ENCODE data around the gene FAM13B. TPM values are rescaled to one million over a fixed set of nuclear protein-coding genes. Genes with fewer than 3 reads are reported as not detected.
A peak's percentile ranks its signal among the peaks of the same experiment; 100 is the strongest.

The FAM13B gene
- polyA plus RNA-seq, 3 donors = 11.5 to 17.0 (median 12.9) TPM

DNA sequence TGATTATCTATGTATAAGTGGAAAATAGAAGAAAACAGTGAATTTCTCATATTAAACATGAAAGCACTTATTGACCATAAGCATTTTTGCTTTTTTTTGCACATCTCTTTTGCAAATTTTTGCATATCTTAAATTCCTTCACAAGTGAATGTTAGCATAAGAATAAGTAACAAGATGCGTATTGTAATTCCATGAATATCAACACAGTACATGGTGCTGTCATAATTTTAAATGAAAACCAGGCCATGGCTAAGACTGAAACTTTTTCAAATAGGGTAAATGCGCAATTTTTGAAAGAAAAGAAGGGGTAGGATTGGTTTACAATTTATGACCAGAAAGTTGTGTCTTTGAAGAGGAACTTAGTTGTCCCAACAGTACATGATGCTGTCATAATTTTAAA, 17.0 kb downstream of the FAM13B start:
- intact Hi-C loops (cut with micrococcal nuclease) = no loop called here
- peaks cover 80% of the 10 kb centered on the region for H4K20me1 ChIP-seq (ENCODE audit: insufficient read depth, low read length)
- H2AFZ ChIP-seq (ENCODE audit: insufficient read depth, low read depth, low read length, poor library complexity, severe bottlenecking) = no peak overlapping the region
- Mint-ChIP-seq H3K4me1 (peaks cover 6% of the 10 kb centered on the region), H3K9me3 (no peaks in the 10 kb centered on the region), H3K27ac (no peak overlapping the region), H3K27me3 (ENCODE audit: low read depth in 3 of 3) (no peaks in the 10 kb centered on the region), H3K4me3 (no peak overlapping the region), H3K36me3 (peaks cover 63 to 83% of the 10 kb centered on the region in 2 donors)
- no peaks in the 10 kb centered on the region for H3K27me3 ChIP-seq (ENCODE audit: control insufficient read depth in 2 of 2, insufficient read depth in 2 of 2, low read length in 2 of 2)
- H3K9me3 ChIP-seq (replicated peaks in 1 of 2; ENCODE audit: control insufficient read depth in 1 of 2, insufficient read depth in 1 of 2, low read length in 2 of 2) = no peaks in the 10 kb centered on the region
- H3K9ac ChIP-seq (ENCODE audit: insufficient read depth, low read length, poor library complexity, severe bottlenecking) = no peak overlapping the region
- no peaks in the 10 kb centered on the region for H3K4me1 ChIP-seq (ENCODE audit: control insufficient read depth in 1 of 2, insufficient read depth in 2 of 2, low read length in 2 of 2)
- no peak overlapping the region for H3K4me3 ChIP-seq (replicated peaks in 1 of 3; ENCODE audit: low read depth in 2 of 3, low read length in 3 of 3)
- H3K4me2 ChIP-seq (replicated peaks; ENCODE audit: extremely low read depth, low read length, poor library complexity, severe bottlenecking) = no peak overlapping the region
- peaks cover 74% of the 10 kb centered on the region for H3K79me2 ChIP-seq (ENCODE audit: insufficient read depth, low read length)
- peaks cover 68 to 99% of the 10 kb centered on the region in 2 donors for H3K36me3 ChIP-seq (replicated peaks in 1 of 2; ENCODE audit: control insufficient read depth in 1 of 2, insufficient read depth in 2 of 2, low read length in 2 of 2)
- DNase-seq = no peak
- no peak overlapping the region for H3K27ac ChIP-seq (ENCODE audit: low read depth in 1 of 2, low read length in 2 of 2)
- 100% methylated on average over 1 of the region's 2 CpGs for WGBS (ENCODE audit: insufficient coverage)
- TF ChIP-seq, protein P1, sequence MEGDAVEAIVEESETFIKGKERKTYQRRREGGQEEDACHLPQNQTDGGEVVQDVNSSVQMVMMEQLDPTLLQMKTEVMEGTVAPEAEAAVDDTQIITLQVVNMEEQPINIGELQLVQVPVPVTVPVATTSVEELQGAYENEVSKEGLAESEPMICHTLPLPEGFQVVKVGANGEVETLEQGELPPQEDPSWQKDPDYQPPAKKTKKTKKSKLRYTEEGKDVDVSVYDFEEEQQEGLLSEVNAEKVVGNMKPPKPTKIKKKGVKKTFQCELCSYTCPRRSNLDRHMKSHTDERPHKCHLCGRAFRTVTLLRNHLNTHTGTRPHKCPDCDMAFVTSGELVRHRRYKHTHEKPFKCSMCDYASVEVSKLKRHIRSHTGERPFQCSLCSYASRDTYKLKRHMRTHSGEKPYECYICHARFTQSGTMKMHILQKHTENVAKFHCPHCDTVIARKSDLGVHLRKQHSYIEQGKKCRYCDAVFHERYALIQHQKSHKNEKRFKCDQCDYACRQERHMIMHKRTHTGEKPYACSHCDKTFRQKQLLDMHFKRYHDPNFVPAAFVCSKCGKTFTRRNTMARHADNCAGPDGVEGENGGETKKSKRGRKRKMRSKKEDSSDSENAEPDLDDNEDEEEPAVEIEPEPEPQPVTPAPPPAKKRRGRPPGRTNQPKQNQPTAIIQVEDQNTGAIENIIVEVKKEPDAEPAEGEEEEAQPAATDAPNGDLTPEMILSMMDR (IDR thresholded peaks at IDR 0.05) = no peak

DNA sequence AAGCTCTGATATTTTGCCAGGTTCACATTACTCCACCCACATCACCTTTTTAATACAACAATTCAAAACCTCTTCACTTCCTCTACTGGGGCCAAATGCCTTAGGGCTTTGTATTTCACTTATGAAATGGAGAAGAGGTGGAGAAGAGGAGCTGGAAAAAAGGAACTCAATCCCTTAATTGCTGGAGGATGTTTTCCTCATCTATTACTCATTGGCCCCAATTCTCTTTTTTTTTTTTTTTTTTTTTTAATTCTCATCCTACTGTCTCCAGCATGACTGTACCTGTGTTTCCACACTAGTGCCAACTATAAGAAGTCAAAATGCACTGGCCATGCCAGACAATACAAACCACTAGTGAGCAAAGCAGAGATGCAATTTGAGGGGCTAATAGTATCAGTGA, 20.9 kb downstream of the FAM13B start:
- Histone ChIP-seq H3K4me2 (replicated peaks; ENCODE audit: extremely low read depth, low read length, poor library complexity, severe bottlenecking) (no peak overlapping the region), H3K4me3 (replicated peaks in 1 of 3; ENCODE audit: low read depth in 2 of 3, low read length in 3 of 3) (no peak overlapping the region), H2AFZ (ENCODE audit: insufficient read depth, low read depth, low read length, poor library complexity, severe bottlenecking) (no peak overlapping the region), H4K20me1 (ENCODE audit: insufficient read depth, low read length) (peaks cover 44% of the 10 kb centered on the region), H3K27me3 (ENCODE audit: control insufficient read depth in 2 of 2, insufficient read depth in 2 of 2, low read length in 2 of 2) (no peaks in the 10 kb centered on the region), H3K36me3 (replicated peaks in 1 of 2; ENCODE audit: control insufficient read depth in 1 of 2, insufficient read depth in 2 of 2, low read length in 2 of 2) (peaks cover 73 to 99% of the 10 kb centered on the region in 2 donors), H3K27ac (ENCODE audit: low read depth in 1 of 2, low read length in 2 of 2) (peak overlapping the region in 1 of 2 donors; percentile 41), H3K9ac (ENCODE audit: insufficient read depth, low read length, poor library complexity, severe bottlenecking) (no peak overlapping the region), H3K4me1 (ENCODE audit: control insufficient read depth in 1 of 2, insufficient read depth in 2 of 2, low read length in 2 of 2) (no peaks in the 10 kb centered on the region), H3K79me2 (ENCODE audit: insufficient read depth, low read length) (peaks cover 39% of the 10 kb centered on the region), H3K9me3 (replicated peaks in 1 of 2; ENCODE audit: control insufficient read depth in 1 of 2, insufficient read depth in 1 of 2, low read length in 2 of 2) (no peaks in the 10 kb centered on the region)
- DNase-seq = peak in 1 of 3 donors; percentile 9
- Mint-ChIP-seq H3K36me3 (peaks cover 65 to 82% of the 10 kb centered on the region in 2 donors), H3K4me3 (no peak overlapping the region), H3K9me3 (no peaks in the 10 kb centered on the region), H3K4me1 (peaks cover 5% of the 10 kb centered on the region), H3K27ac (peak overlapping the region in 1 of 7 donors; percentile 60), H3K27me3 (ENCODE audit: low read depth in 3 of 3) (no peaks in the 10 kb centered on the region)
- intact Hi-C loops (cut with micrococcal nuclease) = no loop called here
- TF ChIP-seq, protein P1 (IDR thresholded peaks at IDR 0.05) = no peak
